Measurements from ENCODE around the gene SGSM1.

The SGSM1 gene

GRCh38 chr22:24845041-24845898 lies 39.3 kb downstream of the SGSM1 start:
- no peaks in the 10 kb centered on the region for H3K9me3 ChIP-seq (ENCODE audit: insufficient read depth, low read depth, low read length)
- no peaks in the 10 kb centered on the region for H3K27me3 ChIP-seq (ENCODE audit: insufficient read depth, low read length)
- H3K36me3 ChIP-seq (ENCODE audit: insufficient read depth, low read length): no peaks in the 10 kb centered on the region
- 76% methylated on average over 13 of the region's 13 CpGs for WGBS
- no peak overlapping the region for H3K9ac ChIP-seq (ENCODE audit: low read depth, low read length)
- no peak overlapping the region for H3K4me3 ChIP-seq (ENCODE audit: low read length)
- H3K27ac ChIP-seq (ENCODE audit: low read depth, low read length): no peak overlapping the region
- H3K4me1 ChIP-seq (ENCODE audit: insufficient read depth, low read length): no peaks in the 10 kb centered on the region

- WGBS: 96% methylated on average over 14 of the region's 14 CpGs
- no peaks in the 10 kb centered on the region for H3K9me3 ChIP-seq (ENCODE audit: insufficient read depth, low read depth, low read length)
- H3K27ac ChIP-seq (ENCODE audit: low read depth, low read length): no peak overlapping the region
- H3K4me3 ChIP-seq (ENCODE audit: low read length): no peak overlapping the region
- no peaks in the 10 kb centered on the region for H3K36me3 ChIP-seq (ENCODE audit: insufficient read depth, low read length)
- H3K4me1 ChIP-seq (ENCODE audit: insufficient read depth, low read length): no peaks in the 10 kb centered on the region
- H3K27me3 ChIP-seq (ENCODE audit: insufficient read depth, low read length): no peaks in the 10 kb centered on the region
- H3K9ac ChIP-seq (ENCODE audit: low read depth, low read length): no peak overlapping the region
These were observed 41.5 kb downstream of the SGSM1 start for GRCh38 chr22:24847490-24847889.

GRCh38 chr22:24848559-24849168 lies 42.7 kb downstream of the SGSM1 start:
- H3K4me3 ChIP-seq (ENCODE audit: low read length): no peak overlapping the region
- H3K27ac ChIP-seq (ENCODE audit: low read depth, low read length): no peak overlapping the region
- no peaks in the 10 kb centered on the region for H3K27me3 ChIP-seq (ENCODE audit: insufficient read depth, low read length)
- H3K4me1 ChIP-seq (ENCODE audit: insufficient read depth, low read length): no peaks in the 10 kb centered on the region
- 89% methylated on average over 4 of the region's 4 CpGs for WGBS
- no peaks in the 10 kb centered on the region for H3K9me3 ChIP-seq (ENCODE audit: insufficient read depth, low read depth, low read length)
- no peak overlapping the region for H3K9ac ChIP-seq (ENCODE audit: low read depth, low read length)
- H3K36me3 ChIP-seq (ENCODE audit: insufficient read depth, low read length): no peaks in the 10 kb centered on the region

- no peaks in the 10 kb centered on the region for H3K36me3 ChIP-seq (ENCODE audit: insufficient read depth, low read length)
- H3K9ac ChIP-seq (ENCODE audit: low read depth, low read length): no peak overlapping the region
- no peaks in the 10 kb centered on the region for H3K9me3 ChIP-seq (ENCODE audit: insufficient read depth, low read depth, low read length)
- no peaks in the 10 kb centered on the region for H3K4me1 ChIP-seq (ENCODE audit: insufficient read depth, low read length)
- H3K27me3 ChIP-seq (ENCODE audit: insufficient read depth, low read length): no peaks in the 10 kb centered on the region
- WGBS: 93% methylated on average over 3 of the region's 3 CpGs
- H3K4me3 ChIP-seq (ENCODE audit: low read length): no peak overlapping the region
- no peak overlapping the region for H3K27ac ChIP-seq (ENCODE audit: low read depth, low read length)
These were observed 49.8 kb downstream of the SGSM1 start for GRCh38 chr22:24855794-24856193.

- Histone ChIP-seq H3K27me3 (ENCODE audit: insufficient read depth, low read length) (no peaks in the 10 kb centered on the region), H3K9me3 (ENCODE audit: insufficient read depth, low read depth, low read length) (no peaks in the 10 kb centered on the region), H3K36me3 (ENCODE audit: insufficient read depth, low read length) (no peaks in the 10 kb centered on the region), H3K27ac (ENCODE audit: low read depth, low read length) (no peak overlapping the region), H3K4me1 (ENCODE audit: insufficient read depth, low read length) (no peaks in the 10 kb centered on the region), H3K4me3 (ENCODE audit: low read length) (no peak overlapping the region), H3K9ac (ENCODE audit: low read depth, low read length) (no peak overlapping the region)
- 88% methylated on average over 2 of the region's 2 CpGs for WGBS
These were observed 51.6 kb downstream of the SGSM1 start for GRCh38 chr22:24857576-24857975.

- Histone ChIP-seq H3K27ac (ENCODE audit: low read depth, low read length) (no peak overlapping the region), H3K27me3 (ENCODE audit: insufficient read depth, low read length) (no peaks in the 10 kb centered on the region), H3K9ac (ENCODE audit: low read depth, low read length) (no peak overlapping the region), H3K4me1 (ENCODE audit: insufficient read depth, low read length) (no peaks in the 10 kb centered on the region), H3K36me3 (ENCODE audit: insufficient read depth, low read length) (no peaks in the 10 kb centered on the region), H3K4me3 (ENCODE audit: low read length) (no peak overlapping the region), H3K9me3 (ENCODE audit: insufficient read depth, low read depth, low read length) (no peaks in the 10 kb centered on the region)
- WGBS: 88% methylated on average over 9 of the region's 9 CpGs
These were observed 53.6 kb downstream of the SGSM1 start for GRCh38 chr22:24859587-24859986.

- WGBS: 80% methylated on average over 4 of the region's 4 CpGs
- Histone ChIP-seq H3K27me3 (ENCODE audit: insufficient read depth, low read length) (no peaks in the 10 kb centered on the region), H3K36me3 (ENCODE audit: insufficient read depth, low read length) (no peaks in the 10 kb centered on the region), H3K4me1 (ENCODE audit: insufficient read depth, low read length) (no peaks in the 10 kb centered on the region), H3K27ac (ENCODE audit: low read depth, low read length) (no peak overlapping the region), H3K9ac (ENCODE audit: low read depth, low read length) (no peak overlapping the region), H3K9me3 (ENCODE audit: insufficient read depth, low read depth, low read length) (no peaks in the 10 kb centered on the region), H3K4me3 (ENCODE audit: low read length) (no peak overlapping the region)
These were observed 59.5 kb downstream of the SGSM1 start for GRCh38 chr22:24865508-24865907.

- no peaks in the 10 kb centered on the region for H3K9me3 ChIP-seq (ENCODE audit: insufficient read depth, low read depth, low read length)
- no peaks in the 10 kb centered on the region for H3K27me3 ChIP-seq (ENCODE audit: insufficient read depth, low read length)
- no peak overlapping the region for H3K27ac ChIP-seq (ENCODE audit: low read depth, low read length)
- H3K9ac ChIP-seq (ENCODE audit: low read depth, low read length): no peak overlapping the region
- H3K4me1 ChIP-seq (ENCODE audit: insufficient read depth, low read length): no peaks in the 10 kb centered on the region
- no peak overlapping the region for H3K4me3 ChIP-seq (ENCODE audit: low read length)
- WGBS: 87% methylated on average over 8 of the region's 8 CpGs
- H3K36me3 ChIP-seq (ENCODE audit: insufficient read depth, low read length): no peaks in the 10 kb centered on the region
These were observed 61.5 kb downstream of the SGSM1 start for GRCh38 chr22:24867323-24868022.

GRCh38 chr22:24868979-24869378 lies 63.0 kb downstream of the SGSM1 start:
- Histone ChIP-seq H3K9me3 (ENCODE audit: insufficient read depth, low read depth, low read length) (no peaks in the 10 kb centered on the region), H3K4me3 (ENCODE audit: low read length) (no peak overlapping the region), H3K27ac (ENCODE audit: low read depth, low read length) (no peak overlapping the region), H3K4me1 (ENCODE audit: insufficient read depth, low read length) (no peaks in the 10 kb centered on the region), H3K9ac (ENCODE audit: low read depth, low read length) (no peak overlapping the region), H3K36me3 (ENCODE audit: insufficient read depth, low read length) (no peaks in the 10 kb centered on the region), H3K27me3 (ENCODE audit: insufficient read depth, low read length) (no peaks in the 10 kb centered on the region)
- 96% methylated on average over 7 of the region's 7 CpGs for WGBS

- H3K4me3 ChIP-seq (ENCODE audit: low read length): no peak overlapping the region
- H3K9me3 ChIP-seq (ENCODE audit: insufficient read depth, low read depth, low read length): no peaks in the 10 kb centered on the region
- no peak overlapping the region for H3K9ac ChIP-seq (ENCODE audit: low read depth, low read length)
- 0 out of 2 replicates have a peak, but pooled peaks cover under 1% of the 10 kb centered on the region for H3K36me3 ChIP-seq (ENCODE audit: insufficient read depth, low read length)
- 91% methylated on average over 7 of the region's 7 CpGs for WGBS
- H3K4me1 ChIP-seq (ENCODE audit: insufficient read depth, low read length): no peaks in the 10 kb centered on the region
- no peak overlapping the region for H3K27ac ChIP-seq (ENCODE audit: low read depth, low read length)
- H3K27me3 ChIP-seq (ENCODE audit: insufficient read depth, low read length): no peaks in the 10 kb centered on the region
These were observed 65.7 kb downstream of the SGSM1 start for GRCh38 chr22:24871611-24872205.

GRCh38 chr22:24873226-24873625 lies 67.2 kb downstream of the SGSM1 start:
- H3K9me3 ChIP-seq (ENCODE audit: insufficient read depth, low read depth, low read length): no peaks in the 10 kb centered on the region

More at GRCh38 chr22:24873226-24873625, 67.2 kb downstream of the SGSM1 start:
- Histone ChIP-seq H3K27me3 (ENCODE audit: insufficient read depth, low read length) (no peaks in the 10 kb centered on the region), H3K4me1 (ENCODE audit: insufficient read depth, low read length) (no peaks in the 10 kb centered on the region), H3K9ac (ENCODE audit: low read depth, low read length) (no peak overlapping the region), H3K36me3 (ENCODE audit: insufficient read depth, low read length) (0 out of 2 replicates have a peak, but pooled peaks cover 4% of the 10 kb centered on the region), H3K27ac (ENCODE audit: low read depth, low read length) (no peak overlapping the region), H3K4me3 (ENCODE audit: low read length) (no peak overlapping the region)
- 70% methylated on average over 4 of the region's 5 CpGs for WGBS

Data from HUES64 (cell line).